AG04449 (cell line): ENCODE results near the gene UBE3B.

Experiments used
- CTCF ChIA-PET: fragments of 350-600 bp; formaldehyde crosslinking; extraction: SDS; loops from one replicate; lab custom pipeline; 2021; ENCODE audit warnings: antibody characterized with exemption; lab: Yijun Ruan, JAX
- POLR2A ChIA-PET: fragments of 400-600, 350-600 bp; formaldehyde crosslinking; extraction: SDS; loops from one replicate; lab custom pipeline; 2020; ENCODE audit warnings: antibody characterized with exemption, inconsistent platforms; lab: Yijun Ruan, JAX
- DNase-seq: peaks from one replicate; pipeline ENCODE4 v3.0.0-alpha.2; 2010; ENCODE audit warnings: low read depth, low spot score
- H3K4me3 ChIP-seq: 2 replicates; pipeline ENCODE4 v1.5.1; 2011; ENCODE audit warnings: low read depth, mild to moderate bottlenecking, control low read depth, low read length
- TF ChIP-seq, protein P1 (sequence below): IDR thresholded peaks from one replicate; pipeline ENCODE4 v1.5.1; 2011; ENCODE audit warnings: mild to moderate bottlenecking, moderate library complexity, low read length, control low read depth, inconsistent platforms; ENCODE audit not compliant: insufficient read depth; ENCODE audit errors: missing control alignments

The UBE3B gene

DNA sequence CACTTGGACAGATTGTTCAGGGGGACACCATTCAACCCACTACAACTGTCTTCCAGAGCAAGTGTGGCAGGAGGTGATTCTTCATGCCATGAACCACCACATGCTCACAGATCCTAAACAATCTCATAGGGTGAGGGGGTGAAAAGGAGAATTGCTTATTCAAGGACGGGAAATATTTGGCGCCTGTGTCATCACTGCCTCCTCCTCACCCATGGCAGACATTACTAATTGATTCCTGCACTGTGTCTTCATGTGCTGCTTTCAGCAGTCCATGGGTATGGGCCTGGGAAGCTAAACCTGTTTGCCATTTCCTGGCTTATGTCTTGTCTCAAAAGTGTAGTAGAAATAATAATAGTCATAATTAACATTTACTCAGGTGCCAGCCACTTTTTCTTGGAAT lies 64.6 kb downstream of the UBE3B start:
- DNase-seq, result no peak
- ChIA-PET POLR2A (no interaction called here), CTCF (interaction anchor here (1.0 kb wide), 1 partner anchor 114 kb away, joined by 3 read pairs; no protein-coding TSS in a partner anchor)

DNA sequence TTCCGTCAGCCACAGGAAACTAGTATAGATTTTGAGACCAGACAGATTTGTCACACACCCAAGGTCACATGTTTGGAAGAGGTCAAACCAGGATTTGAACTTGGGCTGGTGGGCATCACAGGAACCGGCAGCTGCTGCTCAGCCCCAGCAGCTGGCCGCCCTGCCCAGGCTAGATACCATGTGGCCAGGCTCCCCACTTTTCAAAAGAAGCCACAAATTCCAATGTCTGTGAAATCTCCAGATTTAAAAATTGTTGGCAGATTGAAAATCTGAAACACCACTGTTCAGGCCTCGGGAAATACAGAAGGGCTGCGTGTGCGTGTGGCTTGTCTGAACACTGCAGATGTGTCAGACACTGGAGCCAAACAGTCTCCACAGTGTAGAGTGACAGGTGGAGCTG lies 65.4 kb downstream of the UBE3B start:
- TF ChIP-seq, protein P1, sequence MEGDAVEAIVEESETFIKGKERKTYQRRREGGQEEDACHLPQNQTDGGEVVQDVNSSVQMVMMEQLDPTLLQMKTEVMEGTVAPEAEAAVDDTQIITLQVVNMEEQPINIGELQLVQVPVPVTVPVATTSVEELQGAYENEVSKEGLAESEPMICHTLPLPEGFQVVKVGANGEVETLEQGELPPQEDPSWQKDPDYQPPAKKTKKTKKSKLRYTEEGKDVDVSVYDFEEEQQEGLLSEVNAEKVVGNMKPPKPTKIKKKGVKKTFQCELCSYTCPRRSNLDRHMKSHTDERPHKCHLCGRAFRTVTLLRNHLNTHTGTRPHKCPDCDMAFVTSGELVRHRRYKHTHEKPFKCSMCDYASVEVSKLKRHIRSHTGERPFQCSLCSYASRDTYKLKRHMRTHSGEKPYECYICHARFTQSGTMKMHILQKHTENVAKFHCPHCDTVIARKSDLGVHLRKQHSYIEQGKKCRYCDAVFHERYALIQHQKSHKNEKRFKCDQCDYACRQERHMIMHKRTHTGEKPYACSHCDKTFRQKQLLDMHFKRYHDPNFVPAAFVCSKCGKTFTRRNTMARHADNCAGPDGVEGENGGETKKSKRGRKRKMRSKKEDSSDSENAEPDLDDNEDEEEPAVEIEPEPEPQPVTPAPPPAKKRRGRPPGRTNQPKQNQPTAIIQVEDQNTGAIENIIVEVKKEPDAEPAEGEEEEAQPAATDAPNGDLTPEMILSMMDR, result no peak

More for the DNA sequence above, 64.6 kb downstream of the UBE3B start:
- TF ChIP-seq, protein P1, result no peak
- no peak overlapping the region for H3K4me3 ChIP-seq

DNA sequence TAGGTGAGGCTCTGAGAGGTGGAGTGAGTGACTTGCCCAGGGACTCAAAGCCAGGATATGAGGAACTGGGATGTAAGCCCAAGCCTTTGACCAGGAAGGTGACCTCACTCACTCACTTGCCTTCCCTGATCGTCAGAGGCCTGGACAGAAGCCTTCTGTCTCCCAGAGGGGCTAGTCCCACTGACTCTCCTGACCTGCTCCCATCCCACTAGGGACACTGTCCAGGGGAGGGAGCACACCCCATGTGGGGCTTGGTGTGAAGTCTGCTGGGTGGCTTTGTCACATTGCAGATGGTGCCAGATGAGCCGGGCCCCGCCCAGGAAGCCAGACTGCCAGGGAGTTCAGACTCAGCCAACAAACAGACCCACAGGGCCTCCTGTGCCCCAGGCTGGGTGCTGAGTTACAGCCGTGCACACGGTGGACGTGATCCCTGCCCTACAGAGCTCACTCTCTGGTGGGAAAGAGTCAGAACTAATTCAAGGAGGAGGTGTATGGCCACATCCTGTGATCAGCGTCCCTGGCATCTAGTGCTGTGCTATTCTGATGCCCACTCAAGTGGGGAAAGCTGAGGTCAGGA lies 67.6 kb downstream of the UBE3B start:
- no peak for DNase-seq

More for the DNA sequence above, 65.4 kb downstream of the UBE3B start:
- H3K4me3 ChIP-seq, result no peak overlapping the region
- ChIA-PET CTCF (interaction anchor here (1.0 to 1.1 kb wide), 2 partner anchors 110 to 115 kb away, joined by 3 read pairs; no protein-coding TSS in a partner anchor), POLR2A (no interaction called here)
- DNase-seq, result no peak

DNA sequence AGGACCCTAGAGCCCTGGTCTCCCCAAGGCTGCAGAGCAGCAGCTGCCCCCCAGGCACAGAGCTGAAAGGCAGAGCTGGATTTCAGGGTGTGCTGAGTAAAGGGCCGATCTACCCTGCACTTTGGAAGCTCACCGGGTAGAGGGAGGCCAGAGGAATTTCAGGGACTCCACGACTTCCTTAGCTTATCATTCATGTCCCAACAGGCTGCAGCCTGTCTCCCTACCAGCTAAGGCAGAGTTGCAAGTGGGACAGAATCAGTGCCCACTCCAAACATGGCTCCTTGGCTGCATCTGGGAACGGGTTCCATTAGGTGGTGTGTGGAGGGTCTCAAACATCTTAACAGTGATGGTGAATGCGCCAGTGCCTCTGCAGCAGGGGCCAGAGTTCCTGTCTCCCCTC lies 68.4 kb downstream of the UBE3B start:
- H3K4me3 ChIP-seq, result no peak overlapping the region
- ChIA-PET CTCF (interaction anchor here (1.1 to 1.2 kb wide), 2 partner anchors 26 to 260 kb away, joined by 3 to 6 read pairs; no protein-coding TSS in a partner anchor), POLR2A (interaction anchor here (0.6 kb wide), 1 partner anchor 1030 kb away, joined by 3 read pairs; no protein-coding TSS in a partner anchor)
- DNase-seq, result no peak
- TF ChIP-seq, protein P1, result no peak

More for the DNA sequence above, 67.6 kb downstream of the UBE3B start:
- TF ChIP-seq, protein P1, result no peak
- CTCF ChIA-PET, result interaction anchor here (1.1 to 1.2 kb wide), 2 partner anchors 26 to 260 kb away, joined by 3 to 6 read pairs; no protein-coding TSS in a partner anchor
- no peak overlapping the region for H3K4me3 ChIP-seq
- POLR2A ChIA-PET, result interaction anchor here (0.6 kb wide), 1 partner anchor 1029 kb away, joined by 3 read pairs; no protein-coding TSS in a partner anchor

DNA sequence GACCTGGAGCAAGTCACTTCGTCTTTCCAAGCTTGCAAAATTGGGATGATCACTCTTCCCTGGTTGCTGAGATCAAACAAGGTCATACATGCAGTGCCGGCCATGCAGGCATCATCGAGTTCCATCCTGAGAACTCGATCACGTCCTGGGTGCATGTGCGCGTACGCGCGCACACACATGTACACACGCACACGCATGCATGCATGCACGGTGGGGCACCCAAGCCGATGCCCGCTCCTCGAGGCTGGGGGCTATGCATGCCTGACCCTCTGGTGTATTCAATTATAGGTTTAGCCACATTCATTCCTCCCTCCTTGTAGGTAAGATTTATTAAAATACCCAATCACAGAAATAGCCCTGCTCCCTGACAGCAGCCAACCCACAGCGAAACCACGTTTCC lies 69.9 kb downstream of the UBE3B start:
- CTCF ChIA-PET, result interaction anchor here (0.8 kb wide), 1 partner anchor 50 kb away, joined by 3 read pairs; no protein-coding TSS in a partner anchor
- DNase-seq, result no peak
- TF ChIP-seq, protein P1, result no peak
- no peak overlapping the region for H3K4me3 ChIP-seq
- POLR2A ChIA-PET, result no interaction called here

DNA sequence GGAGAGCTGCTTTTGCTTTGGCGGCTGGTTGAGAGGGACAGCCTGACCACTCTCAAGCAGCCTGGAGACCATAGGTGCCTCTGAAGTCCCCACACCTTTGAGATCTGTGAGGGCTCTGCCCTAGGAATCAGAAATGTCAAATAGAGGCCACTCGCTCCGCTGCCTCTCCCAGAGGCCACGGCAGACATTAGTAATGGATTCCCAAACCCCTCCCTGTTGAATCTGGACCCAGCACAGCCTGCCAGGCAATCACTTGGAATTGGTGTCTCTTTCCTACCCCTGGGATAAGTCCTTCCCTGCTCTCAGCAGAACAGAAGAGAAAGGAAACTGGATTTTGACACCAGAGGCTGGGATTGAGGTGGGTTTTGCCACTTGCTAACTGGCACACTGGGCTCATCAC lies 70.8 kb downstream of the UBE3B start:
- H3K4me3 ChIP-seq, result no peak overlapping the region
- DNase-seq, result no peak
- ChIA-PET POLR2A (no interaction called here), CTCF (interaction anchor here (0.8 to 2.2 kb wide), 3 partner anchors 49 to 213 kb away, joined by 3 to 6 read pairs (median 3); no protein-coding TSS in a partner anchor)
- TF ChIP-seq, protein P1, result no peak
